Fibroblast of mammary gland (primary cell): ENCODE data around the gene CEP63.

Experiments
- DNase-seq: peaks from one replicate; pipeline ENCODE4 v3.0.0-alpha.2; 2010; ENCODE audit warnings: low read depth
- H3K4me3 ChIP-seq: 2 replicates; pipeline ENCODE4 v1.5.1; 2011; ENCODE audit warnings: low read depth, mild to moderate bottlenecking, low read length, moderate library complexity; ENCODE audit not compliant: control insufficient read depth
- CTCF ChIP-seq: conservative IDR thresholded peaks from 2 replicates; pipeline ENCODE4 v1.5.1; 2011; ENCODE audit warnings: low read depth, low read length, inconsistent platforms; ENCODE audit not compliant: control insufficient read depth, insufficient read depth

CEP63 gene

GRCh38 chr3:134473868-134474546 is 11.8 kb upstream of the CEP63 start:
- TF ChIP-seq CTCF: peak; percentile 70
- DNase-seq: peak; percentile 81
- no peak overlapping the region for H3K4me3 ChIP-seq

- H3K4me3 ChIP-seq: no peak overlapping the region
- no peak for TF ChIP-seq CTCF
- no peak for DNase-seq
These were observed 10.9 kb upstream of the CEP63 start for GRCh38 chr3:134474956-134475355.

GRCh38 chr3:134476306-134476705 is 9.6 kb upstream of the CEP63 start:
- TF ChIP-seq CTCF: no peak
- no peak overlapping the region for H3K4me3 ChIP-seq
- DNase-seq: no peak

GRCh38 chr3:134477002-134477401 is 8.9 kb upstream of the CEP63 start:
- H3K4me3 ChIP-seq: no peak overlapping the region
- no peak for DNase-seq
- no peak for TF ChIP-seq CTCF

GRCh38 chr3:134477938-134478337 is 7.9 kb upstream of the CEP63 start:
- TF ChIP-seq CTCF: no peak
- DNase-seq: no peak

GRCh38 chr3:134480546-134480945 is 5.3 kb upstream of the CEP63 start:
- TF ChIP-seq CTCF: no peak
- DNase-seq: no peak
- H3K4me3 ChIP-seq: no peak overlapping the region

More at GRCh38 chr3:134477938-134478337, 7.9 kb upstream of the CEP63 start:
- no peak overlapping the region for H3K4me3 ChIP-seq
